ENCODE measurements around the gene ZCCHC17.
"Not testable (repeated sequence)": the region's sequence is repeated elsewhere in the genome, so short reads cannot be mapped to it uniquely, and the experiment has no call there.

Gene ZCCHC17

DNA sequence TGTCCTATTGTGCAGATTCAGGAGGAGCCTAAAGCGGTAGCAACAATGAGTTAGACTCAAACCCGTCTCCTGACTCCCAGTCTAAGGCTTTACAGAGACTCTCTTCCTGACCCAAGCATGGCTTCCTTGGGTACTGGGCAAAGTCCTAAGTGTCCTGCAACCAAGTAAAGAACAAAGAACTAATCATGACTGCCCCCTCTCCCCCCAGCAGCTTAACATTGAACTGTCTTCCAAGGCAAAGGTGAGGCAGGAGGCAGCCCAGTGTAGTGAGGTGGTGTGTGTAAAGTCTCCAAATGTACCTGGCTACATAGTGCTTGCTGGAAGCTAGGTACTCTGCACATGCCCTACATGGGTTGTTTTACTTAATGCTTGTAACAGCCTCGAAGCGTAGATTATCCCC, 73.7 kb downstream of the ZCCHC17 start:
- DNase-seq (ENCODE audit: low read depth in 2 of 2), result no peak

DNA sequence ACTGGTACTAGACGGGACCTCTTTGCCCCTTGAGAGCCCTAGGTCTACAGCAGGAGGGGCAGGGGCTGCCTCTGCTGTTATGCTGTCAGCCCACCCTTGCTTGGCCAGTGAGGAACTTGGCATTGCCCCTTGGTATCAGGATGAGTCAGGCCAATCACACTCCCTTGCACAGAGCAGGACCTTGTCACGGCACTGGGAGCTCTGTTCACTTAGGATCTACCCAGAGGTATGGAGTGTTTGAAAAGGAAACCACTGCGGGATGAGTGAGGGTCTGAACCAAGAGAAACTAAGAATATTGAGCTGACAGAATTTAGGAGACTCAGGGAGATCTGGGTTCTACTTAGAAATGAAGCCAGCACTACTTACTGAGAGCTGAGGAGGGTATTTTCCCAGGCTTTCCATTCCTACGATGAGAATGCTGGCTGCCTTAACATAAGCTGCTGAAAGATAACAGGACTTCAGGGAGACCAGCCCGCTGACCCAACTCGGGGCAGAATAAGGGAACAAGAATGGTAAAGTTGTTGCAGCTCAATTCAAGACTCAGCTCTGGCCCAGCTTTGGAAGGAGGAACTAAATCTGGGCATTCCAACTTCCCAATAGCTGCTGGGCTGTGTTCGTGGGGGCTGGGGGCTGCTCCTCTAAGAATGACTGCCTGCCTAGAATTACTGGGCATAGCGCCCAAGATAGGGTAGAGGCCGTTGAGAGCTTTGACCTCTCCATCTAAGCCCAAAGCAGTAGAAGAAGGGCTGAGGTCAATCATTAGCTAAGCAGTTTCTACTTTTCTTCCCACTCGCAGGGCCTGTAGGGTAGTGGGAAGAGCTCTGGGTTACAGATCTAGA, 74.5 kb downstream of the ZCCHC17 start:
- no peak for DNase-seq (ENCODE audit: low read depth in 2 of 2)

GRCh38 chr1:31372051-31372450, 75.2 kb downstream of the ZCCHC17 start:
- DNase-seq (ENCODE audit: low read depth in 2 of 2), result no peak

- DNase-seq (ENCODE audit: low read depth in 2 of 2), result no peak
These were observed 75.9 kb downstream of the ZCCHC17 start for GRCh38 chr1:31372751-31373055.

- no peak for DNase-seq (ENCODE audit: low read depth in 2 of 2)
These were observed 76.4 kb downstream of the ZCCHC17 start, which contains the start of gene FABP3 for GRCh38 chr1:31373056-31373896. Gene FABP3, minus strand, starts transcription at chr1:31373076. Its CDS starts 62 bp downstream, at chr1:31373014.

GRCh38 chr1:31373897-31374486, 77.2 kb downstream of the ZCCHC17 start:
- DNase-seq (ENCODE audit: low read depth in 2 of 2), result no peak

DNA sequence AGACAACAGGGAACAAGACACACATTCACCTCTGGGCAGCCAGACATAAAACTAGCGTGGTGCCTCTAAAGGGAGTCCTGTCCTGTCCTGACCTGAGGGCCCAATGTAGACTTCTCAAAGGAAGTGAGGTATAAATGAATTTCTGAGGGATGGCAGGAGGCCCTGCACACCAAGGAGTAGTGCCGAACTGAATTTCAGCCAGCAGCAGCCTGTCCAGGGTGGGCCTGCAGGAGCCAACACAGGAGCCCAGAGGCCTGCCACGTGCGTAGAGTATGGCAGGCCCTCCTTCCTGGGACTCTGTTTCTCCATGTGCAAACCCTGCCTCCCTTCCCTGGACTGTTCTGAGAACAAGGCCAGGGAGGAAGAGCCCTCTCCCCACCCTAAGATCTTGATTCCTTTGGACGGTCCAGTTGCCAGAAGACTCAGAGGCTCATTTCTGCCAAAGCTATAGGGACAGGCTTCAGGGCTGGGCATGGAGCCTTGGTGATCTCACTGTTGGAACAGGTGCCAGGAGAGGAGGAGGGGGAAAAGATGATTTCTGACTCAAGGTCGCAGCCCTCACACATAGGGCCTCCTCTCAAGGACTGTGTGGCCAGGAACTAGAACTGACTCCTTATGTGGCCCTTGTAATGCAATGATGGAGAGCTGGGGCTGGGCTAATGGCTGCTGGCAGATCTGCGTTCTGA, 77.8 kb downstream of the ZCCHC17 start:
- no peak for DNase-seq (ENCODE audit: low read depth in 2 of 2)

DNA sequence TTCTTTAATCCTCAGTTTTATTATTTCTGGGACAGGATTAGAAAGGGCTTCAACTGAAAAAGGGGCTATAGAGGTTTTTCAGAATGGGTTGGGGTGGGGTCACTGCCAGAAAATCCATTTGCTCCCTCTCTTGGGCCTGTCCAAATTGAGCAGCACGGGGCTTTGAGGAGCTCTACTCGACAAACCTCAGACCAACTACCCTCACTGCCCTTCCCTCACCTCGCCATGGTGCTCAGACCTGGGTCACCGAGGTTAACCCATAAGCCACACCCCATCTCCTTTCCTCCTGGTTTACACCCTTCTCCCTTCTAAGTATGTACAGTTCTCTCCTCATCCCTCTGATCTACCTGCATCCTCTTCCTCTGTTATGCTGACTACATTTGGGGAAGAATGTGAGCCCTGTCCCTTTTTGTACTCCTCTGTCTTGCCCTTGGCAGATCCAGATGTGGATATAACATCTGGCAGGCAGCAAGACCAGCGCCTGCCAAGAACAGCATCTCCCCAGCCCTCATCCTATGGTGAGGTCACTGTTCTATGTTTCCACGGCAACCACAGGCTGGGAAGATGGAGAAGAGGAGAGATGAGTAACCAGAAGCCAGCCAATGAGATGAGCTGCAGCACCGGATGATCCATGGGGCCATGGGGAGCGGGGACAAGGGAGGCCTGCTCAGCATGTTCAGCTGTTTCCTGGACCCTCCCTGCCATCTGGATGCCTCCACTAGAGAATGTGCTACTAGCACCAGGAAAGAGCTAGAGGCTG, 79.7 kb downstream of the ZCCHC17 start:
- no peak for DNase-seq (ENCODE audit: low read depth in 2 of 2)

- no peak for DNase-seq (ENCODE audit: low read depth in 2 of 2)
These were observed 80.6 kb downstream of the ZCCHC17 start for GRCh38 chr1:31377364-31377863.

GRCh38 chr1:31378001-31378400, 81.2 kb downstream of the ZCCHC17 start:
- DNase-seq (ENCODE audit: low read depth in 2 of 2), result no peak

- DNase-seq (ENCODE audit: low read depth in 2 of 2), result no peak
These were observed 83.3 kb downstream of the ZCCHC17 start for GRCh38 chr1:31380181-31380580.

DNA sequence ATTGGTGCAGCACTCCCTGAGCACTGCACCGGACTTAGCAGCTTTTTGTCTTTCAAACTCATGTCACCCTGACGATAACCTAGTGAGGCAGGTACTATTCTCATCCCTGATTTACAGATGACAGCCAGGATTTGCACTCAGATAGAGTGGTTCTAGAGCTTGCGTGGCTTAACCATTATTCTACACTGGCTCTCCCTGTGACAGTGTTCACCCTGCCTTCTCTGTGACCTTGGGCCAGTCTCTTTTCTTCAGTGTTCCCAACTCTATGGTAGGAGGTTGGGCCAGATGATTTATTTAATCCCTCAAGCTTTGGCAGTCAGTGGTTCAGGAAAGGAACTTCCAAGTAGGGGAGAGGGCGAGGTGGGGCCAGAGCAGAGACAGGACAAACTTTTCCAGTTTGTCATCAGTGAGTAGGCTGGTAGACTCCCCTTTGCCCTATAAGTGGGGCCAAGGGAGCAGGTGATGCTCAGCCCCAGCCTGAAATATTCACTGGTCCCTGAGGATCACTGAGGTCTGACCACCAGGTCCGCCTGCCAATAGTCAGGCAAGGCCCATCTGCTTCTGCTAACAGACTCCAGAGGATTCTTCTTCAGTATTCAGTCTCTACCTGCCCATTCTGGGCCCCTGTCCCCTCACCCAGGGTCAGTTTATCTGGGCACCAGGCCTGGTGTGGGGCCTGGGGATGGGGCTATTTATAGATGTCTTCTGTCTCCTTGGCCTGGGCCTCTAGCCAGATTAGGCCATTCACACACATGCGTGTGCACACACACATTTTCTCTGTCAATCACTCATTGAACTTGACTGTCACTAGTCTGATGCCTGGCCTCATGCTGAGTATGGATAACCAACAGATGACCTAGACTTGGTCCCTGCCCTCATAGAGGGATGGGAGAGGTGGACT, 84.8 kb downstream of the ZCCHC17 start:
- DNase-seq (ENCODE audit: low read depth in 2 of 2), result no peak

DNA sequence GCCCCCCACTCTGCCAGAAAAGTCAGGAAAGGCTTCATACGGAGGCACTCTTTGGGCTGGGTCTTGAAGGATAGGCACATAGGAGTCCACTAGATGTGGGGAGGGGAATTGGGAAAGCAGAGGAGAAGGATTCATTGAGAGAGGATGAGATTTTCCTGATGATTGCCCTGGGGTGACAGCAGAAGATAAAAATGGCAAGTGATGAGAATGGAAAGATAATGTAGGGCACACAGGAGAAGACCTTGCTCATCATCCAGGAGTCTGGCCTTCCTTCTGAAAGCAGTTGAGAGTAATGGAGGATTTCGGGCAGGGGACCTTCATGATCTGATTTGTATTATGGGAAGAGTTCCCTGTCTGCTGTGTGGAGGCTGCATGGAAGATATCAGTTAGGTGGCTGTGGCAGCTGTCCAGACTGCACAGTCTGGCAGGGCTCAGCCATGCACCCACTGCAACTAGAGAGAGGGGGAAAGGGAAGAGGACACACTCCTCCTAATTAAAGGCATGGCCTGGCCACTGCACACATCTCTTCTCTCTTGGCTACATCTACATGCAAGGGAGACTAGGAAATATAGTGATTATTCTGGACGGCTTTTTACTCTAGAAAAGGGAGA, 85.7 kb downstream of the ZCCHC17 start:
- DNase-seq (ENCODE audit: low read depth in 2 of 2), result no peak

DNA sequence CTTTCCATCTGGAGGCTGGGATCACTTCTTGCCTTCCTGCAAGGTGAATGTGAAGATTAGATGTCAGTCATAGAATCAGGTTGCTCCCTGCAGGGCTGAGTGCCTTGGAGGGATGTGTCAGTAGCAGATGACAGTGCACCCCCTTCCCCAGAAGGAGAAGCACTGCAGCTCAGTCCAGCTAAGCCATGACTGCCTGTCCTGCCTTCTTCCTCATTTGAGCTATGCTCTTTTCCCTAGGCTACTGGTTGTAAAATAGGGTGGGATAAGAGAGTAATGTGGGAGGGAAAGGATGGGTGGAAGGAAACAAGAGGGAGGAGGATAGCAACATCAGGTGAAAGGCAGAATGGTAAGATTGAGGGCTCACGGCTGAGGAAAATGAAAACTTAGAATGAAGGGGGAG, 87.1 kb downstream of the ZCCHC17 start:
- DNase-seq (ENCODE audit: low read depth in 2 of 2), result no peak

DNA sequence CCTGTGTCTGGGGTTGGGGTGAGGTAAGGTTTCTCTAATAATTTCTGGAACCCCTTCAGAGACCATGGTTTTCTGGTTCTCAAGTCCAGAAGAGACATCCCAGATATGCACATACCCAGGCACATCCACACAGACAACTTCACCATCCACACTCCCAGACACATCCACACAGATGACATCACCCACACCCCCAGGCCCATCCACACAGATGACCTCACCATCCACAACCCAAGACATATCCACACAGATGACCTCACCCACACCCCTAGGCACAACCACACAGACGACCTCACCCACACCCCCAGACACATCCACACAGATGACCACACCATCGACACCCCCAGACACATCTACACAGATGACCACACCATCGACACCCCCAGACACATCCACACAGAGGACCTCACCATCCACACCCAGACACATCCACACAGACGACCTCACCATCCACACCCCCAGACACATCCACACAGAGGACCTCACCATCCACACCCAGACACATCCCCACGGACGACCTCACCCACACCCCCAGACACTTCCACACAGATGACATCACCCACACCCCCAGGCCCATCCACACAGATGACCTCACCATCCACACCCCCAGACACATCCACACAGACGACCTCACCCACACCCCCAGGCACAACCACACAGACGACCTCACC, 89.9 kb downstream of the ZCCHC17 start:
- DNase-seq (ENCODE audit: low read depth in 2 of 2), result not testable (repeated sequence)

DNA sequence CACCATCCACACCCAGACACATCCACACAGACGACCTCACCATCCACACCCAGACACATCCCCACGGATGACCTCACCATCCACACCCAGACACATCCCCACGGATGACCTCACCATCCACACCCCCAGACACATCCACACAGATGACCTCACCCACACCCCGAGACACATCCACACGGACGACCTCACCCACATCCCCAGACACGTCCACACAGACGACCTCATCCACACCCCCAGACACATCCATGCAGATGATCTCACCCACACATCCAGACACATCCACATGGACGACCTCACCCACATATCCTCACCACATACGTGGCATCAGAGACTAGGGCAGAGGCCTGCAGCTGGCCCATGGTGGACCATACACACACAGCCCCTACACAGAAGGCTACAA, 90.8 kb downstream of the ZCCHC17 start:
- DNase-seq (ENCODE audit: low read depth in 2 of 2), result no peak

DNA sequence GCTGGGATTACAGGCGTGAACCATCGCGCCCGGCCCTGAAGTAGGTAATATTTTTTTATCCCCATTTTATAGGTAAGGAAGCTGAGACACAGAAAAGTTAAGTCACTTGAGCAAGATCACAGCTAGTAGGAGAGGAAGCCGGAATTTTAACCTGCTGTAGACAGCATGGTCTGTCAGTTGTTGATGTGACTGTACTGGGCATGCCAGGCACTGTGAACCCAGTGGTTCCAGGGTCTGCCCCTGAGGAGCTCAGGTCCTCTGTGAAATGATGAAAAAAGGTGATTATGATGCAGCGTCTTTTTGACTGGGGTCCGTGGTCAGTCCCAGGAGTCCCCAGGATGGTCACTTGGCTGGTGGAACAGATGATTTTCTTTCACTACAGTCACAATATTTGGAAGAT, 92.8 kb downstream of the ZCCHC17 start:
- no peak for DNase-seq (ENCODE audit: low read depth in 2 of 2)

GRCh38 chr1:31390071-31390470, 93.2 kb downstream of the ZCCHC17 start:
- no peak for DNase-seq (ENCODE audit: low read depth in 2 of 2)

DNA sequence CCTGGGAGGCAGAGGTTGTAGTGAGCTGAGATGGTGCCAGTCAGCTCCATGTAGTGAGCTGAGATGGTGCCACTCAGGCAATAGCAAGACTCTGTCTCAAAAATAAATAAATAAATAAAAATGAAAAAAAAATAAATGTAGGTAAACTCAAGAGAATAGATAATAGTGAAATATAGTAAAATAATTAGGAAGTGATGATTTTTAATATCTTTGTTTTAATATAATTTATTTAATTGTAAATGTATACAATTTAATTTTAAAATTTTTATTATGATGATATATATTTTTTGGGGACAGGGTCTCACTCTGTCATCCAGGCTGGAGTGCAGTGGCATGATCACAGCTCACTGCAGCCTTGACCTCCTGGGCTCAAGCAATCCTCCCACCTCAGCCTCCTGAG, 96.6 kb downstream of the ZCCHC17 start:
- no peak for DNase-seq (ENCODE audit: low read depth in 2 of 2)

Data from stimulated activated CD8-positive, alpha-beta memory T cell treated with anti-CD3 and anti-CD28 coated beads, Interleukin-15, amount 100 ng/mL, for 4 hours (primary cell).